ENCODE results near the gene PUS1.
A peak's percentile ranks its signal among the peaks of the same experiment; 100 is the strongest.

The PUS1 gene

DNA sequence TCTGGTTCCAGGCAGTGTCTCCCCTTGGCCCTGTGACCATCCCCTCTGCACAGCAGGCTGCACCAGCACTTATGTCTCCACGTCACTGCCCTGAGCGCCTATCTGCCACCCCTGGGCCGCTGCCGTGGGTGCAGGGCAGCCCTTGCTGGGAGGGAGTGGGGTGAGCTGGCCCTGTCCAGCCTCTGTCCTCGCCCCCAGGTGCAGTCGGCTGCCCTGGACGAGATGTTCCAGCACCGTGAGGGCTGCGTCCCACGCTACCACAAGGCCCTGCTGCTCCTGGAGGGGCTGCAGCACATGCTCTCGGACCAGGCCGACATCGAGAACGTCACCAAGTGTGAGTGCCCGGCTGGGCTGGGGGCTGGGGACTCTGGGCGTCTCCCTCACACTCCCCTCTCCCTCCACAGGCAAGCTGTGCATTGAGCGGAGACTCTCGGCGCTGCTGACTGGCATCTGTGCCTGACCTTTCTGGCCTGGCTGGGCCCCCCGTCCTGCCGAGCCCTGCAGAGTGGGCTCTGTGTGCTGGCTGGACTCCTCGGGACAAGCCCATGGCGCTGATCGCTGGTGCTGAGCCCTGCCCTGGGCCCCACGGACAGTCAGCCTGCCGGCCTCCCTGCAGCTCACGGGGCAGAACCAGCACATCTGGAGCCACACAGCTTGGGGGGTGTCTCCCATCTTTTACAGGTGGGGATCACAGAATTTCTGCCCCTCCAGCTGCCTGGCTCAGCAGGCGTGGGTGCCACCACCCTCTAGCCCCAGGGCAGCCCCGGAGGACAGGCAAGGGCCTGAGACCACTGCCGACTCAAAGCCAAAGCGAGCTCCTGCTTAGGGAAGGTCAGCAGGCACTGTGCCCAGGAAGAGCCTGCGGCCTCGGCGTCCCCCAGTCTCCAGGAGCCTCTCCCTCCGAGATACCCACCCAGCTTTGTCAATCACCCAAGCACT lies 7.9 kb upstream of the PUS1 start:
- peaks cover 45% of the 10 kb centered on the region for H3K4me1 ChIP-seq
- no peaks in the 10 kb centered on the region for H3K27me3 ChIP-seq
- H3K9me3 ChIP-seq = no peaks in the 10 kb centered on the region; the same call in 1 of the 2 replicates
- peaks cover 66% of the 10 kb centered on the region for H4K20me1 ChIP-seq
- H3K4me3 ChIP-seq = no peak overlapping the region
- H3K36me3 ChIP-seq = peaks cover 61% of the 10 kb centered on the region
- H3K9ac ChIP-seq = no peak overlapping the region
- TF ChIP-seq Cebpa-rat (IDR thresholded peaks at IDR 0.05) = no peak
- peak overlapping the region; percentile 91; the same call in 1 of the 2 replicates for H3K4me2 ChIP-seq
- 0 out of 2 replicates have a peak overlapping the region, but pooled peaks have one; percentile 35 for H3K27ac ChIP-seq

- Histone ChIP-seq H3K9me3 (no peaks in the 10 kb centered on the region; the same call in none of the 2 replicates), H3K27ac (peak overlapping the region; percentile 35; the same call in 1 of the 2 replicates), H3K27me3 (no peaks in the 10 kb centered on the region), H4K20me1 (peaks cover 60% of the 10 kb centered on the region), H3K9ac (0 out of 2 replicates have a peak overlapping the region, but pooled peaks have one; percentile 15), H3K4me1 (peaks cover 45% of the 10 kb centered on the region), H3K4me2 (peak overlapping the region; percentile 91), H3K36me3 (peaks cover 55% of the 10 kb centered on the region), H3K4me3 (no peak overlapping the region)
- TF ChIP-seq Cebpa-rat (IDR thresholded peaks at IDR 0.05) = no peak
Observed at GRCh38 chr12:131921866-131922769, 7.0 kb upstream of the PUS1 start.

DNA sequence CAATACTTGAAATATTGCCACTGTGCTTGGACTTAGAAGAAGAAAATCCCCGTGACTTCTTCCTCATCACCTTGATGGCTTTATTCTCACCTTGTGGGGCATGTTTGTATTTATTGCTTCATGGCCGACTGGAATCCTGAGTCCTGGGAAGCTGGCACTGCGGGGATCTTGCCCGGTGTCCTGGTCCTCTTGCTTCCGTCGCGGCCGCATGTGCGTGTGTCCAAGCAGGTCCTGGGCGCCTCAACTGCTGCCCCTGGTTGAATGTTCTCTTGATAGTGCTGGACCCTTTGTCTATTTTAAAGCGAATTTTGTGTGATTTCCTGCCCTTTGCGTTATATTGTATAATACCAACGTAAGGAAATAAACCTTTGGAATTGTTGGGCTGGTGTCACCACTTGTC lies 6.3 kb upstream of the PUS1 start:
- Histone ChIP-seq H3K36me3 (peaks cover 49% of the 10 kb centered on the region), H3K4me2 (peak overlapping the region; percentile 91)

GRCh38 chr12:131923260-131923659 lies 5.8 kb upstream of the PUS1 start:
- peak overlapping the region; percentile 82 for H3K27ac ChIP-seq
- H3K4me1 ChIP-seq = peaks cover 56% of the 10 kb centered on the region
- 0 out of 2 replicates have a peak overlapping the region, but pooled peaks have one; percentile 11 for H3K4me3 ChIP-seq
- H4K20me1 ChIP-seq = peaks cover 49% of the 10 kb centered on the region
- TF ChIP-seq Cebpa-rat (IDR thresholded peaks at IDR 0.05) = no peak
- no peaks in the 10 kb centered on the region for H3K27me3 ChIP-seq
- H3K36me3 ChIP-seq = peaks cover 44% of the 10 kb centered on the region
- peak overlapping the region; percentile 54 for H3K9ac ChIP-seq
- H3K4me2 ChIP-seq = peak overlapping the region; percentile 91
- H3K9me3 ChIP-seq = no peaks in the 10 kb centered on the region; the same call in none of the 2 replicates

More for the DNA sequence above, 6.3 kb upstream of the PUS1 start:
- Histone ChIP-seq H3K9me3 (no peaks in the 10 kb centered on the region; the same call in none of the 2 replicates), H4K20me1 (peaks cover 54% of the 10 kb centered on the region), H3K4me1 (peaks cover 51% of the 10 kb centered on the region), H3K27me3 (no peaks in the 10 kb centered on the region), H3K27ac (peak overlapping the region; percentile 82), H3K4me3 (0 out of 2 replicates have a peak overlapping the region, but pooled peaks have one; percentile 11), H3K9ac (peak overlapping the region; percentile 54)
- TF ChIP-seq Cebpa-rat (IDR thresholded peaks at IDR 0.05) = no peak

GRCh38 chr12:131927110-131928079 lies 1.7 kb upstream of the PUS1 start:
- peak overlapping the region; percentile 90 for H3K4me2 ChIP-seq
- peaks cover 65% of the 10 kb centered on the region for H3K4me1 ChIP-seq
- H3K9ac ChIP-seq = no peak overlapping the region; the same call in 1 of the 2 replicates
- H3K27ac ChIP-seq = 0 out of 2 replicates have a peak overlapping the region, but pooled peaks have one; percentile 91
- H3K36me3 ChIP-seq = peaks cover 25% of the 10 kb centered on the region
- H3K9me3 ChIP-seq = no peaks in the 10 kb centered on the region; the same call in none of the 2 replicates
- peaks cover 40% of the 10 kb centered on the region for H4K20me1 ChIP-seq
- H3K4me3 ChIP-seq = no peak overlapping the region
- TF ChIP-seq Cebpa-rat (IDR thresholded peaks at IDR 0.05) = no peak
- no peaks in the 10 kb centered on the region for H3K27me3 ChIP-seq

DNA sequence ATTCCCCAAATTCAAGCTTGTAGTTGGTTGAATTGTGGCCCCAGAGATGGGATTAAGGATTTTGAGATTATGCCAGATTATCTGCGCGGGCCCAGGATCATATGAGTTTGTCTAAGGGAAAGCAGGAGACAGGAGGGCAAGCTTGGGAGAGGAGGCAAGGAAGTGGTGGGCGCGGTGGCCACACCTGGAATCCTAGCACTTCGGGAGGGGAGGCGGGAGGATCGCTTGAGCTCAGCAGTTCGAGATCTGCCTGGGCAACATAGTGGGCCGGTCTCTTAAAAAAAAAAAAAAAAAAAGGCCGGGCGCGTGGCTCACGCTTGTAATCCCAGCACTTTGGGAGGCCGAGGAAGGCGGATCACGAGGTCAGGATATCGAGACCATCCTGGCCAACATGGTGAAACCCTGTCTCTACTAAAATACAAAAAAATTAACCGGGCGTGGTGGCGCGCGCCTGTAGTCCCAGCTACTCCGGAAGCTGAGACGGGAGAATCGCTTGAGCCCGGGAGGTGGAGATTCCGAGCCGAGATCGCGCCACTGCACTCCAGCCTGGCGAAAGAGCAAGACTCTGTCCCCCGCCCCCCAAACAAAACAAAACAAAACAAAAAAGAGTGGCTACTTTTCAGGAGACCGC lies 881 bp upstream of the PUS1 start:
- Histone ChIP-seq H3K36me3 (peaks cover 28% of the 10 kb centered on the region), H3K9me3 (no peaks in the 10 kb centered on the region; the same call in none of the 2 replicates), H3K27me3 (no peaks in the 10 kb centered on the region), H3K27ac (peak overlapping the region; percentile 91), H4K20me1 (peaks cover 39% of the 10 kb centered on the region), H3K4me1 (peaks cover 63% of the 10 kb centered on the region), H3K4me3 (peak overlapping the region; percentile 93), H3K9ac (peak overlapping the region; percentile 83), H3K4me2 (peak overlapping the region; percentile 90)
- TF ChIP-seq Cebpa-rat (IDR thresholded peaks at IDR 0.05) = no peak

GRCh38 chr12:131929581-131930456 lies 743 bp downstream of the PUS1 start:
- no peaks in the 10 kb centered on the region for H3K27me3 ChIP-seq
- H3K36me3 ChIP-seq = peaks cover 44% of the 10 kb centered on the region
- peak overlapping the region; percentile 96 for H3K4me2 ChIP-seq
- TF ChIP-seq Cebpa-rat (IDR thresholded peaks at IDR 0.05) = no peak
- peaks cover 47% of the 10 kb centered on the region for H3K4me1 ChIP-seq
- peak overlapping the region; percentile 93 for H3K4me3 ChIP-seq
- peak overlapping the region; percentile 97 for H3K9ac ChIP-seq
- no peaks in the 10 kb centered on the region; the same call in none of the 2 replicates for H3K9me3 ChIP-seq
- peak overlapping the region; percentile 96 for H3K27ac ChIP-seq
- H4K20me1 ChIP-seq = peaks cover 46% of the 10 kb centered on the region

Measured in BLaER1 (cell line).